ENCODE results near the gene MRPL57.

MRPL57 gene

GRCh38 chr13:21221268-21221667, 44.8 kb downstream of the MRPL57 start:
- DNase-seq (ENCODE audit: low spot score): no peak
- Histone ChIP-seq H3K4me3 (no peak overlapping the region), H3K27ac (no peak overlapping the region)
- no peak for TF ChIP-seq CTCF (IDR thresholded peaks at IDR 0.05)

- H3K27ac ChIP-seq: no peak overlapping the region
- TF ChIP-seq CTCF (IDR thresholded peaks at IDR 0.05): no peak
- H3K4me3 ChIP-seq: no peak overlapping the region
- DNase-seq (ENCODE audit: low spot score): no peak
These were observed 48.6 kb downstream of the MRPL57 start for GRCh38 chr13:21225082-21225481.

DNA sequence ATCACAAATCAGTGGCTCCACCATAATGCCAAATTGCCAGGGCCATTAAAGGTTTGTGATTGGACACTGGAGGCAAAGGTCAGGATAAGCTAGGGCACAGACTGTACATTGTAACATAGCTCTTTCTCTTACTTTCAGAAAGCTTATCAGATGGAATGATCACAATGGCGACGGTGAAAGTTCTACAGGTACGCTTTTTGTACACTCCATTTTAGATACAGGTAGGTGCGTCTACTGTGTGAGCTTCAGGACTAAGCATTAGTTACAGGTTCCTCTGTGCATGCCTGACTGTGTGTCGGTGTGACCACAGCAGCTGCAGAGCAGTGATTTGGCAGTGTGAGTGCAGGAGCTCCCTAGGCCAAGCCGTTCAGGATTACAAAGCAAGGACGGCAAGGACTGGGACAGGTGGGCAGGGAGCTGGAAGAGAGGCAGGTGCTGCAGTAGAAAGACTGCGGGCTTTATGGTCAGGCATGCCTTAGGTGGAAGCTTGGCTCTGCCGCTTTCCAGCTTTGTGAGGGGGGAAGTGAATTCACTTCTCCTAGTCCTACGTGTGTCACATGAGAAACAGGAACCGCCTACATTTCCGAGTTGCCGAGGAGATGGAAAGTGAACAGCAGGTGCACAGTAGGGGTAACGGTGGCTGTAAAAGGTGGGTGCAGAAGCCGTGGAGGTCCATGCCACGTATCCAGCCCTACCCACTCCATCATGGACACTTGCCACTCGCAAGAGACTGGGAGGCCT, 49.6 kb downstream of the MRPL57 start:
- Histone ChIP-seq H3K4me3 (no peak overlapping the region), H3K27ac (no peak overlapping the region)
- no peak for TF ChIP-seq CTCF (IDR thresholded peaks at IDR 0.05)
- no peak for DNase-seq (ENCODE audit: low spot score)

- Histone ChIP-seq H3K4me3 (no peak overlapping the region), H3K27ac (no peak overlapping the region)
- no peak for TF ChIP-seq CTCF (IDR thresholded peaks at IDR 0.05)
- DNase-seq (ENCODE audit: low spot score): no peak
These were observed 51.5 kb downstream of the MRPL57 start for GRCh38 chr13:21227917-21228316.
